GM21737 (cell line): ENCODE results near the gene PDIA2.

Experiments
- ATAC-seq: cut with Tn5 transposase; IDR thresholded peaks from one replicate; pipeline ENCODE4 v1.9.1; 2021; ENCODE audit warnings: mild to moderate bottlenecking, moderate library complexity; ENCODE audit not compliant: unreplicated experiment

PDIA2 gene

DNA sequence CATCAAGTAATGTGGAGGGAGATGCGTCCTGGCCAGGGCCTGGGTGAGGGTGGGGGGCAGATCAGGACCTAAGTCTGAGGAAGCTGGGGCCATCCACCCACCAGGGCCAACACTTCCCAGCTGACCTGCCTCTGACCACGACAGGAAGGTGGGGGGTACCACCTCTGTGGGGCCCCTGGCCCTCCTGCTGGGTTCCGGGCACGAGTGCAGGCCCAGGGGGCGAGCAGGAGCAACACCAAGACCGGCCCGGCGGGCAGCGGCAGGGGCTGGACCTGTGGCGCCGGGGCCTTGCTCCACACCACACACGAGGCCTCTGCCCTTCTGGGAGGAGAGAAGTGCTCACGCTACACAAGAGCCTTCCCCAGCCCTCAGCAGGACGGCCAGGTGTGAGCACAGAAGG is 13.3 kb downstream of the PDIA2 start:
- ATAC-seq: no peak

DNA sequence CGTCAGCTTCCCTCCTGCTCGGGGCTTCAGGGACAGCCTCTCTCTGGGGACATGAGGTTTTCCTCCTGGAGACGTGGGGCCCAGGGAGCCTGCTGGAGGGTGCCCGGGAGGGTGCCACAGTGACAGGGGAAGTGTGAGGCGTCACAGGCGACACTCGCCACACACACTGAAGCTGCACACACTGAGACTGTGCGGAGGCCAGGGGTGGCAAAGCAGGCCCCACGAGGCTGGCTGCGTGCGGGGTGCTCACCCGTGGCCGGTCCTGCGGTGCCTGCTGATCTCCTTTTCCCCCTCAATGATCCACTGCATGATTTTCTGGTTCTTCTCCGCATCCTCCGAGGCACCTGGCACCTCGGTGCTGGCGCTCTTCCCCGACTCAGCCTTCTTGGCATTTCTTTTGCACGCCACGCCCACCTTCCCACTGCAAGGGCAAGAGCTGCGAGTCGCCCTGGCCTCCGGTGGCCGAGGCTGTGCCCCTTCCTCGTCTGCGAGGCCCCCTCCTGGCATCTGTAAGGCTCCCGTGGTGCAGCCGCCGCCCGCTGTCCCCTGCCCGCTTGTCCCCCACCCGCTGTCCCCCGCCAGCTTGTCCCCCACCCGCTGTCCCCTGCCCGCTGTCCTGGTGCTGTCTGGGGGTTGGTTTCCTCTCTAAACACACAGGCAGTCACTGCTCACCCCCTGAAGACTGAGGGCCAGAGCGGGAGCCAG is 14.0 kb downstream of the PDIA2 start:
- no peak for ATAC-seq

DNA sequence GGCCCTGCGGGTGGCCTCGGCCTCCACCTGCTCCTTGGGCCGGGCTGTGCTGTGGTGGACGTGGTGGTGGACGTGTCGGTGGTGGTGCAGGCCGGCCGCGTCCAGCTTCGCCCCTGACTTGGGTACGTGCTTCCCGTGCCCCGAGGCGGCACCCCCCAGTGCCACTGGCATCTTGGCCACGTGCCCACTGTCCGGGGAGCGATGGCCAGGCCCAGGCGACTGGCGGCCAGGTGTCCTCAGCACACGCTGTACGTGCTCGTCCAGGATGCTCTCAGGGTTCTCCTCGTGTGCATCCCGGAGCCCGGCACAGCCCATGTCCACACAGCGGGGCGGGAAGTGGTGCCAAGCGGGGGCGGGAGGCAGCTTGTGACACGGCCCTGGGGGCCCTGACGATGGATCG is 14.9 kb downstream of the PDIA2 start:
- ATAC-seq: no peak

DNA sequence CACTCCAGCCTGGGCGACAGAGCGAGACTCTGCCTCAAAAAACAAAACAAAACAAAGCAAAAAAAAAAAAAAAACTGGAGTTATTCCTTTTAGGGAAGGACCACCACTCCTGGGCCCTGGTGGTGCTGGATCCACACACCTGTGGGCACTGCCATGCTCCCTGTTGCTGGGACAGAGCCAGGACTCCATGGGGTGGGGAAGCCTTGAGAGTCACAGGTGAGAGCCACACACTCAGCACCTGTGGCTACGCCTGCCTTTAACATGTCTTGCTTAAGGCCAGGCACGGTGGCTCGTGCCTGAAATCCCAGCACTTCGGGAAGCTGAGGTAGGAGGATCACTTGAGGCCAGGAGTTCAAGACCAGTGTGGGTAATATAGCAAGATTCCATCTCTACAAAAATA is 18.3 kb downstream of the PDIA2 start:
- ATAC-seq: no peak

DNA sequence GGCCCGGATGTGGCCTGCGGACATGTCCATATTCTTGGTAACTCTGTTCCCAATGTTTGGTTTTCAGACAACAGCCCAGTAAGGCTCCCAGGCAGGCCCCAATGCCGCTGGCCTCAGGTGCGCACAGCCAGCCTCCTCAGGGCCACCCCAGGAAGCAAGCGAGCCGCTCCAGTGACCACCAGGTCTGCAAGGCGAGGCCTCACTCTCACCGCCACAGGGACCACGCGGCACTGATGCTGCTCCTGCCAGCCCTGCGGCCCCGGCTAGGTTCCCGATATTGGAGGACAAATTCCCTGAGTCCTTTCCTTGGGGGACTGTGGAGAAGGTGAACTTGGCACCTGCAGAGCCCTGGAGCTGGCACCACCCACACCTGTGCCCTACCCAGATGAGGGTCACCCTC is 19.0 kb downstream of the PDIA2 start:
- no peak for ATAC-seq

DNA sequence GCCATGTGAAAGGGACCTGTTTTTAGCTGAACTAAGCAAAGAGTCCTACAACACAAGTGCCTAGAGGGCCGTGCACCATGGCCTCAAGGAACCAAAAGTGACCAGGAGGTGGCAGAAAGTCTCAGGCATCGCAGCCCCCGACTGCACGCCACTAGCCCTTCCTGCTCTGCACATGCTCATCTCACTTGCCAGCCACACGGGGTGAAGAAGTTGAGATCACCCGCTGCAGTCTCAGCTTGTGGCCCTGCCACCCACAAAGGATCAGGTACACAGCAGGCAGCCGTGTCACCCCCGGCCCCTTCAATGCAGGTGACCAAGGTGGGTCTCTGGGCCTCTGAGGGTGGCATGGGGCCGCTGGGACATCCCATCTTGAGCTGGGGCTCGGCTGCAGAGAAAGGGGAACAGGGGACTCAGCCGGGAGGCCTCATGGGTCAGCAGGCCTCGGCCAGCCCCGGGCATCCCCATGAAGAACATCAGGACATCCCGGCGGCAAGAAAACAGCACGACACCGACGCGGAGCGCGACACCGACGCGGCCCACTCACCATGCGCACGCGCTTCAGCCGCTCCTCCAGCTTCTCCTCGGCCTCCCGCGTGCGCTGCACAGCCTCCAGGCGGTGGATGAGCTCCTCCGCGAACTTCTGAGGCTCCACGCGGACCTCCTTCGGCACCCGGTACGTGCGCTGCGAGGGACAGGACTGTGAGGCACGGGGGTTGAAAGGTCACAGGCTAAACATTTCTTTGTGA is 21.0 kb downstream of the PDIA2 start:
- ATAC-seq: no peak

DNA sequence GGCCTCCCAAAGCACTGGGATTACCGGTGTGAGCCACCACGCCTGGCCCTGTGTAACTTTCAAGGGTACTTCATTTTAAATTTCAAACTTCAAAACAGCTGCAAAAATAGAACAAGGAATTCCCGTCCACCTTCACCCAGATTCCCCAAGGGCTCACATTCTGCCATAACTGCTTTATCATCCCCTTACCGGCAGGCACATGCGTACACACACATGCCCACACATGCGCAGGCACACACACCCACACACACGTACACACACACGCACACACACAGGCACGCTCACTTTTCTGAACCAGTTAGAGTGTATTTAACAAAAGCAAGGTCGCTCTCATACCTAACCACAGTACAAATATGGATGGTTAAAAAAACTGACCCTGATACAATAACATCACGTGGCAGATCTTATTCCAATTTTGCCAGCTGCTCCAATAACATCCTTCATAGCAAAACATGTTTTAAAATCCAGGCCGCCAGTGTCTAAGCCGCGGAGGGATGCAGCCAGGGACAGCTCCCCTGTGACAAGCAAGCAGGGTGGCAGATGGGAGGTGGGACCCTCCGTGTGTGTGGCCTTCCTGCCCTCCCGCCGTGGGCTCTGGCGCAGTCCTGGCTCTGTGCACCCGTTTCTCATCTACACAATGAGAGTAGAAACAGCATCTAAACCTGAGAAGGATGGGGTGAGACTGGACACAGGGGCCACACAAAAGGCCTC is 23.1 kb downstream of the PDIA2 start:
- no peak for ATAC-seq

DNA sequence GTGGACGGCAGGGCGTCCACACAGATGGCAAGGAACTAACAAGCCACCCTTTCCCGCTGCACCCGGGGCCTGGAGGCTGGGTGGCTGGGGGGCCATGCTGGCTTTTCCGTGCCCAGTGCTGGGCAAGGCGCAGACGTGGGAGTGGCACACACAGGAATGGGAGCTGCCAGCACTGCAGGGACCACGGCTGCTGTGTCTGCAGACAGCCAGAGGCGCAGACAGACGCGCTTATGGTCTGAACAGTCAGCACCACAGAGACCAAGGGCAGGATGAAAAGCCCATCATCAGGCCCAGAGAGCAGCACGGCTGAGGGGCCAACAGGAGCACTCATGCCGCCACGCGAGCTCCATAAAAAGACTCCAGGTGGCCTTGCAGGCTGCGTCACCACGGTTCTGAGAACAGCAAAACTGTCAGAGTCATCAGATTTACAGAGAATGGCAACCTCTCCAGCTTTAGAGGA is 24.0 kb downstream of the PDIA2 start:
- no peak for ATAC-seq

DNA sequence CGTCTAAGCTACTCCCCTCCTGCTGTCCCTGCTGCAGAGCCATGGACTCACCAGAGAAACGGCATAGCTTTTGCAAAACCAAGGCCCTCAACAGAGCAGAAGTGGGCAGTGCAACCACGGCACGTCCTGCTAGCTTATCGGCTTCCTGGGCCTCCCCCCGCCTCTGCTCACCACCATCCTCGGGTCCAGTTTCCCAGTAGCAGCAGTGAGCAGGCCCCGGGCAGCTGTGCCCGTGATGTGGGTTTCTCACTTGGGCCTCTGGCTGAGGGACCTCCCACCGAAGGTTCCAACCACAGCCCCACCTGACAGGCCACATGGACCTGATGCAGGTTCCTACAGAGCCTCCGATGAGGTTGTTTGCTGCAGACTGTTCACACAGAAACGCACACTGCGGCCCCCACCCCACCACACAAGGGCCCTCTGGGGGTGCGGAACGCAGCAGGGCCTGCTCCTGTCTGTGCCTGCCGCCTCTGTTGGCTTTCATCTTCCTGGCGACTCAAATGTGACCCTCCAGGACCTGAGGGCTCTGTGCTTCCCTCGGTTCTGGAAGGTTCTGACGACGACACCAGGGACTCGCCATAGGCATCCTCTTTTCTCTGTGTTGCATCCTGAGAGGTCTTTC is 24.8 kb downstream of the PDIA2 start:
- no peak for ATAC-seq

DNA sequence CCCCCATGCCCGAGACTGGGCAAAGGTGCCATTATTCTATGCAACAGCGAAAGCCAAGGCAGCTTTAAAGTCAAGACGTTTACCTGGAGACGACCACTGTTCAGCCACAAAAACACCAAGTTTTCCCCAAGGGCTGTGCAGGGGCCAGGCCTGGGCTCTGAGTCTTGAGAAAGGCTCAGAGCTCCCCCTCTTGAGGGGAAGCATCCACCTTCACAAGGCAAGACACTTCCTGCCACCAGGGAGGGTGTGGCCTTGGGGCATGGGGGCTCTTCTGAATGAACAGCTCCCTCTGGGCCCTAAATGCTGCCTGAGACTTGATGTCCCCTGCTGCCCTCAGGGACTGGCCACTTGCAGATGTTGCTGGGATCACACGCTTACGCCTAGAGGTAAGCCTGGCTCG is 26.5 kb downstream of the PDIA2 start:
- ATAC-seq: no peak

DNA sequence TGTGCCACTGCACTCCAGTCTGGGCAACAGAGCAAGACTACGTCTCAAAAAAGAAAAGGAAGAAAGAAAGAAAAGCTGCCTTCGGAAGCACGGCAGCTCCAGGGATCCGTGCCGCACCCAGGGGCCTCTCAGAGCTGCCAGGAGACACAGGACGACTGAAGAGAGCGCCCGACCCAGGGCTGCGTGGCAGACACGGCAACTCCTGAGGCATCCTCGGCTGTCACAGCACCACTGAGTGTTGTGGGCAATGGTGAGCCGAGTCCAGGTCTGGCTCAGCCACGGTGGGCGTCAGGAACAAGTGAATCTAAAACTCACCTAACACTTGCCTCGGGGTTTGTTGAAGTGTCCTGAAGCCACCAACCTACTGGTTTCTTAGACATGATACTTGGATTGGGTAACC is 28.8 kb downstream of the PDIA2 start:
- ATAC-seq: no peak

DNA sequence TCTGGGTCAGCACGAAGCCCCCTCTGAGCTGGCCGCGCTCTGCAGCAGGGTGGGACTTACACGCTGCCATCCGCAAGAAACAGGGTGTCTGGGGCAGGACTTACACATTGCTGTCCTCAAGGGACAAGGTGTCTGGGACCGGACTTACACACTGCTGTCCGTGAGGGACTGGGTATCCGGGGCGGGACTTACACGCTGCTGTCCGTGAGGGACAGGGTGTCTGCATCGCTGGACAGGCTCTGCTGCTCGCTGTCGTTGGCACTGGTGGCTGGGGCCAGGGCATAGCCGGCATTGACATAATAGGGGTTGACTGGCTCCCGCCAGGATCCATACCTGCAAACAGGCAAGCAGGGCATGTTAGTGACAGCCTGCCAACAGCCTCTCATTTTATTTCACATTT is 31.4 kb downstream of the PDIA2 start:
- no peak for ATAC-seq

DNA sequence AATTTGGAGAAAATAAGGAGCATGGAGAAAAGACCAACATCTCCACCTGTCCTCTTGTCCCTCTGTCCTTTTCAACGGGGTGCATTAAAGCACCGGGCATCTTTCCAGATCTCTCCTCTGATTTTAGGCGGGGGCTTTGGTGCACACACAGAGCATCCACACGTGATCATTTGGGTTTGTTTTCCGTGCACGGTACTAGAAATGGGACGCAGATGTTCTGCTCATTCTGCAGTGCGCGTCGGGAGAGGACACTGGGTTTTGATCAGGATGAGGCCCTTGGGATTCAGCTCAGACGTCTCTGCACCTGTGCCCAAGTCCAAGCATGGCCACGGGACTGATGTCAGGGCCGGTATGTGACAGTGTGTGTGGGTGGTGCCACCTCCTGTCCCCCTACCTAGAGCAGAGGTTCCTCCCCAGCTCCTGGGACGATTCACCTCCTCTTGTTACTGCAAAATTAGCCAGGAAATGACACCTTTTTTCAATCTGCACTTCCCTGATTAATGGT is 31.9 kb downstream of the PDIA2 start:
- ATAC-seq: no peak

DNA sequence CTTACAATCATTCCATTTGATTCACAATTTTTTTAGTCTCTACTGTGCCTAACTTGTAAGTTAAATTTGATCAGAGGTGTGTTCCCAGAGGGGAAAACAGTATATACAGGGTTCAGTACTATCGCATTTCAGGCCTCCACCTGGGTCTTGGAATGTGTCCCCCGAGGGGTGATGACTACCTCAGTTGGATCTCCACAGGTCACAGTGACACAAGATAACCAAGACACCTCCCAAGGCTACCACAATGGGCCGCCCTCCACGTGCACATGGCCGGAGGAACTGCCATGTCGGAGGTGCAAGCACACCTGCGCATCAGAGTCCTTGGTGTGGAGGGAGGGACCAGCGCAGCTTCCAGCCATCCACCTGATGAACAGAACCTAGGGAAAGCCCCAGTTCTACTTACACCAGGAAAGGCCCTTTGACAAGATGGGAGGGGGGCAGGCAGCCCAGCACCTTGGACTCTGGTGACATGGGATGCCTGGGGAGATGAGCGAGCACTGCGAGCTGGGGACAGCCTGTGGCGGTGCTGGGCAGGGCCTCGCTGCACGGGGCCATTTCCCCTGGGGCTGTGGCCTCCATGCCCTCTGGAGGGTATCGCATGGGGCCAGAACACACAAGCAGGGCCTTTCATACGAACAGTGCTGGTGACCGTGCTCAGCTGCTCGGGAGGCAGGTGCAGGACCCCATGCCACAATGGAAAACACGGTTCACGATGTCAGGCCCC is 33.9 kb downstream of the PDIA2 start:
- no peak for ATAC-seq

DNA sequence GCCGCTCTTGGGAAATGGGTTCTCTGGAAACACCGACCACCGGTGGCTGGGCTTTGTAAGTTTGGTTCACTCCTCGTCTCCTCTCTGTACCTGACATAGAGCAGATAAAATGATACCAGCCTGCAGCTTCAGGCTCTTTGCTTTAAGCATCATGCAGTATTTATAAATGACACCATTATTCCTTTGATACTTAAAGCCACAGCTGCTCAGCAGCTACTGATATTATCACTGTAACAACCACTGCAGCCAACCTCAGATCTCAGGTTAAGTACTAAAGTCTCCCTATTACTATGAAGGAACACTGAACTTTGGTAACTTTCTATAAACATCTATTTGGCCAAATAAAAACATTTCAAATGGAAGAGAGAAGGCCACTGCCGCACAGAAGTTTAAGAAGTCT is 34.6 kb downstream of the PDIA2 start:
- no peak for ATAC-seq

DNA sequence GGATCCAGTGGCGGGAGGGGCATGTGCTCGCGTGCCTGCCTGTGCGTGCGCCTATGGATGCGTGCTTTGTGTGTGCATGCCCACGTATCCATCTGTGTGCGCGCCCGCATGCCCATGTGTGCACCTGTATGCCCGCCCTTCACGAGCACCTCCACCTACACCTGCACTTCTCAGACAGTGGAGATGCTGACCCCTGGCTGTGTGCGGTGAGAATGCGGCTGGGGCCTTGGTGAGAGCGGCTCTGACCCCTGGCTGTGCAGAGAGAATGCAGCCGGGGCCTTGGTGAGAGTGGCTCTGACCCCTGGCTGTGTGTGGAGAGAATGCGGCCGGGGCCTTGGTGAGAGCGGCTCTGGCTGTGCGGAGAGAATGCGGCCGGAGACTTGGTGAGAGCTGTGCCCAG is 35.7 kb downstream of the PDIA2 start:
- ATAC-seq: no peak

DNA sequence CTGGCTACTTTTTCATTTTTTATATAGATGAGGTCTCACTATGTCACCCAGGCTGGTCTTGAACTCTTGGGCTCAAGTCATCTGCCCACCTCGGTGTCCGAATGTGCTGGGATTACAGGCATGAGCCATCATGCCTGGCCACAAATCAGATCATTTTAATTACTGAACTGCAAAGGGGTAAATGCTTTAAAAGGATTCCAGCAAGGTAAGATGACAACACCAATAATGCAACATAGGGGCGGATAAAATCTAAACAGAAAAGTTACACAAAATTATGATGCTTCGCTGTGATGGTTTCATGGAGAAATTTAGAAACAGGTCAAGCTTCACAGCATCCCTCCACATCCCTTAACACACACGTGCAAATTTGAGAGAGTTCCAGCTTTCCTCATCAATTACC is 37.2 kb downstream of the PDIA2 start:
- ATAC-seq: no peak

DNA sequence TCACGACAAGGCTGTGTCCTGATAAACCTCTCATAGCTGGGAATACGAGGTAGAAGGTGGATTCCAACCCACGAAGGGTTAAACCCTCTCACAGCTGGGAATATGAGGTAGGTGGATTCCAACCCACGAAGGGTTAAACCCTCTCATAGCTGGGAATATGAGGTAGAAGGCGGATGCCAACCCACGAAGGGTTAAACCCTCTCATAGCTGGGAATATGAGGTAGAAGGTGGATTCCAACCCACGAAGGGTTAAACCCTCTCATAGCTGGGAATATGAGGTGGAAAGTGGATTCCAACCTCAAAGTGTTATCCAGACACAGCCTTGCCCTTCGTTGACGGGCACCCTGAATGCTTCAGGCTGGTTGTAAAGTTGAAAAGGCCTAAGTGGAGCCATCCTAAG is 38.6 kb downstream of the PDIA2 start:
- no peak for ATAC-seq

DNA sequence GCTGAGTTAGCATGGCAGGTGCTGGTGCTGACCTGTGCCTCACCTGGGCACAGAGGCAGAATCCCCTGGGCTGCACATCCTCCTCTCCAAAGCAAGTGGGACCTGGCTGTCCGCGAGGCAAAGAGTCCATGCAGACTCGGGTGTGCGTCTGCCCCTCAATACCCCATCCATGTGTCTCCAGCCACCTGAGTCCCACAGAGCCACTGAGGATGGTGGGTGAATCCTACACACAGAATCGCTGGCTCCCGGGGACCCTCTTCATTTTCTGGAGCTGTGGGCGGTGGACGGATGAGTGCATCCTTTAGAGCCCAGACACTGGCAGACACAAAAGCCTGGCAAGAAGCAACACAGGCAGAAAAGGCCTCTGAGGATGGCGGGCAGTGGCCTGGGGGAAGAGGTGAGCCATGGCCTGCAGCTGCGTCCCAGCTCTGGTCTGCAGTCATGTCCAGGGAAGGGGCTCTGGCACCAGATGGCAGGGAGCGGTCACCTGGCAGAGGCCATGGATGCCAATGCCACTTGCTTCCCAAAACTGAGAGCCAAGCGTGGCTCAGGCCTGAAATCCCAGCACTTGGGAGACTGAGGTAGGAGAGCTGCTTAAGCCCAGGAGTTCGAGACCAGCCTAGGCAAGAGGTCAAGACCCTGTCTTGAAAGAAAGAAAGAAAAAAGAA is 39.6 kb downstream of the PDIA2 start:
- ATAC-seq: no peak

DNA sequence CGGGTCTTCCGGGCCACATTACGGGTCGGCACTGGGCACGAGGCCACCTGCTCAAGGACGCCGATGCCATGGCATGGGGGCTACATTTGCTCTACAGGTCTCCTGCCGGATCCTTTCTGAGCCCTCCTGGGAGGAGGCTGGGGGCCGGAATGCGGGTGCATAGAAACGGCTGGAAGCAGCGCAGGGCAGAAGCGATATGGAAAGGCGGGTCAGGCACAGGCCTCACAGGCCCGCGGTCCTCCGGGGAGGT is 41.2 kb downstream of the PDIA2 start:
- ATAC-seq: no peak
